ENCODE results near the gene SLC16A6. TPM values are rescaled to one million over a fixed set of nuclear protein-coding genes. Genes with fewer than 3 reads are reported as not detected.
"Not testable (repeated sequence)": the region's sequence is repeated elsewhere in the genome, so short reads cannot be mapped to it uniquely, and the experiment has no call there.

The SLC16A6 gene
- total RNA-seq, 1 experiment from 2014 or later, result 1.4 TPM

- Histone ChIP-seq H3K27me3 (ENCODE audit: low read length) (no peaks in the 10 kb centered on the region), H3K4me2 (ENCODE audit: low read length) (no peak overlapping the region), H3K4me1 (ENCODE audit: insufficient read depth, low read length) (peaks cover 28% of the 10 kb centered on the region), H3F3A (ENCODE audit: low read length, unreplicated experiment) (no peaks in the 10 kb centered on the region), H3K79me2 (ENCODE audit: low read length) (no peaks in the 10 kb centered on the region), H3K36me3 (ENCODE audit: low read depth, low read length) (no peaks in the 10 kb centered on the region), H3K27ac (ENCODE audit: low read length) (no peak overlapping the region), H3K9me3 (ENCODE audit: low read length) (no peaks in the 10 kb centered on the region), H3K9ac (ENCODE audit: low read length) (no peak overlapping the region), H3K4me3 (ENCODE audit: low read length) (no peak overlapping the region), H4K20me1 (ENCODE audit: low read length) (no peaks in the 10 kb centered on the region), H2AFZ (ENCODE audit: low read length) (no peak overlapping the region), H3K9me2 (replicated peaks; ENCODE audit: low read length) (no peaks in the 10 kb centered on the region)
- intact Hi-C loops (cut with micrococcal nuclease), result no loop called here
- peak; percentile 51 for DNase-seq
- no TSS peak for BruUV-seq (replicated peaks)
- ChIA-PET CTCF (no interaction called here), POLR2A (ENCODE audit: unreplicated experiment) (no interaction called here)
- no peak for TF ChIP-seq CTCF (conservative IDR thresholded peaks at IDR 0.05; ENCODE audit: low read depth, low read length)
- TF ChIP-seq EZH2 (IDR thresholded peaks at IDR 0.05; ENCODE audit: low read length, unreplicated experiment), result no peak
- no peak for TF ChIP-seq EZH2phosphoT487 (IDR thresholded peaks at IDR 0.05; ENCODE audit: borderline replicate concordance, low read length)
- no peak for ATAC-seq
Observed at GRCh38 chr17:68231541-68231940, 59.4 kb downstream of the SLC16A6 start.

- CTCF ChIA-PET; H2AFZ ChIP-seq (ENCODE audit: low read length); H4K20me1 ChIP-seq (ENCODE audit: low read length); POLR2A ChIA-PET (ENCODE audit: unreplicated experiment); ATAC-seq; H3K27ac ChIP-seq (ENCODE audit: low read length); H3F3A ChIP-seq (ENCODE audit: low read length, unreplicated experiment); BruUV-seq (replicated peaks); H3K9ac ChIP-seq (ENCODE audit: low read length); H3K4me3 ChIP-seq (ENCODE audit: low read length); H3K27me3 ChIP-seq (ENCODE audit: low read length); H3K4me2 ChIP-seq (ENCODE audit: low read length); H3K9me2 ChIP-seq (replicated peaks; ENCODE audit: low read length); intact Hi-C loops (cut with micrococcal nuclease); H3K9me3 ChIP-seq (ENCODE audit: low read length); H3K79me2 ChIP-seq (ENCODE audit: low read length); H3K36me3 ChIP-seq (ENCODE audit: low read depth, low read length): not testable (repeated sequence)
- DNase-seq, result peak; percentile 53
- peaks cover 28% of the 10 kb centered on the region for H3K4me1 ChIP-seq (ENCODE audit: insufficient read depth, low read length)
Observed at GRCh38 chr17:68231131-68231530, 59.8 kb downstream of the SLC16A6 start.

- ChIA-PET POLR2A (ENCODE audit: unreplicated experiment) (no interaction called here), CTCF (no interaction called here)
- ATAC-seq (no peak), DNase-seq (no peak)
- Histone ChIP-seq H3K27me3 (ENCODE audit: low read length) (no peaks in the 10 kb centered on the region), H3K79me2 (ENCODE audit: low read length) (no peaks in the 10 kb centered on the region), H3F3A (ENCODE audit: low read length, unreplicated experiment) (no peaks in the 10 kb centered on the region), H3K27ac (ENCODE audit: low read length) (no peak overlapping the region), H3K9me3 (ENCODE audit: low read length) (no peaks in the 10 kb centered on the region), H3K4me3 (ENCODE audit: low read length) (no peak overlapping the region), H3K4me2 (ENCODE audit: low read length) (no peak overlapping the region), H3K4me1 (ENCODE audit: insufficient read depth, low read length) (peaks cover 18% of the 10 kb centered on the region), H3K36me3 (ENCODE audit: low read depth, low read length) (no peaks in the 10 kb centered on the region), H3K9ac (ENCODE audit: low read length) (no peak overlapping the region), H2AFZ (ENCODE audit: low read length) (no peak overlapping the region), H3K9me2 (replicated peaks; ENCODE audit: low read length) (no peaks in the 10 kb centered on the region), H4K20me1 (ENCODE audit: low read length) (no peaks in the 10 kb centered on the region)
- intact Hi-C loops (cut with micrococcal nuclease), result no loop called here
- no TSS peak for BruUV-seq (replicated peaks)
- no peak for TF ChIP-seq CTCF (conservative IDR thresholded peaks at IDR 0.05; ENCODE audit: low read depth, low read length)
Observed at GRCh38 chr17:68229619-68230018, 61.3 kb downstream of the SLC16A6 start.

All from PC-3 (cell line).